Epidermal melanocyte (primary cell): ENCODE data around the gene C1GALT1C1.
"Not testable (repeated sequence)": the region's sequence is repeated elsewhere in the genome, so short reads cannot be mapped to it uniquely, and the experiment has no call there.

ENCODE experiments used
- DNase-seq: peaks from one replicate; pipeline ENCODE4 v3.0.0; 2011; ENCODE audit warnings: low spot score; ENCODE audit not compliant: insufficient read length

Gene C1GALT1C1

GRCh38 chrX:120629667-120630537 is at the start of gene C1GALT1C1:
Gene C1GALT1C1 (minus strand): TSS chrX:120630054. CDS start chrX:120627166, 2,888 bp downstream.
- DNase-seq: peak; percentile 48

DNA sequence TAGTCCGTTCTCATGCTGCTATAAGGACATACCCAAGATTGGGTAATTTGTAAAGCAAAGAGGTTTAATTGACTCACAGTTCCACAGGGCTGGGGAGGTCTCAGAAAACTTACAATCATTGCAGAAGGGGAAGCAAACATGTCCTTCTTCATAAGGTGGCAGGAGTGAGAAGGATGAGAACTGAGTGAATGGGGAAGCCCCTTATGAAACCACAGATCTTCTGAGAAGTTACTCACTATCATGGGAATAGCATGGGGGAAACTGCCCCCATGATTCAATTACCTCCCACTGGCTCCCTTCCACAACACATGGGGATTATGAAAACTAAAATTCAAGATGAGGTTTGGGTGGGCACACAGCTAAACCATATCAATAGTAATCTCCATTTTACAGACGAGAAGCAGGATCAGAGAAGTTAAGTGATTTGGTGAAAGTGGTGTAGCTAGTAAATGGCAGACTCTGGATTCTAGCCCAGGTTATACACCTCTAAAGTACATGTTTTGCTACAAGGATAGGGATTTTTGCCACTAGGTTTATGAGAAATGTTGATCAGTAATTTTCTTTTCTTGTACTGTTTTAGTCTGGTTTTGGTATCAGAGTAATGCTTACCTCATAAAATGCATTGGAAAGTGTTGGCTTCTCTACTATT is 47.3 kb upstream of the C1GALT1C1 start:
- DNase-seq: no peak

GRCh38 chrX:120672841-120673530 is 43.1 kb upstream of the C1GALT1C1 start:
- DNase-seq: no peak

DNA sequence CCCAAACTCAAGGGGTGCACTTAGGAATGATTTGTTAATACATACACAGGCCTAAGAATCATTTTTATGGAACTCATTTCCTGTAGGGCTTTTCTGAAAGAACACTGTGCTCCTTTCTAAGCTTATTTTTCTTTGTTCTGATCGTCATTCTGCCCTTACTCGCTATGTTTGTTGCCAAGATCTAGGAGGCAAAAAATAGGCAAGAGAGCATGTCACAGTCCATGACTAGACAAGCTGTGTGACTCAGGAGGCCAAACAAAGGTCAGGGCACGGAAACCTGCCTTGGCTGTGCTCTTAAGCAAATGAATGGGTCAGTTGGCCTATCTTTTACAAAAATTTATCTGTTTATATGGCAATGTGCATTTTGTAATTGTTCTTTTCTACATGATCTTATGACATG is 42.5 kb upstream of the C1GALT1C1 start:
- DNase-seq: no peak

DNA sequence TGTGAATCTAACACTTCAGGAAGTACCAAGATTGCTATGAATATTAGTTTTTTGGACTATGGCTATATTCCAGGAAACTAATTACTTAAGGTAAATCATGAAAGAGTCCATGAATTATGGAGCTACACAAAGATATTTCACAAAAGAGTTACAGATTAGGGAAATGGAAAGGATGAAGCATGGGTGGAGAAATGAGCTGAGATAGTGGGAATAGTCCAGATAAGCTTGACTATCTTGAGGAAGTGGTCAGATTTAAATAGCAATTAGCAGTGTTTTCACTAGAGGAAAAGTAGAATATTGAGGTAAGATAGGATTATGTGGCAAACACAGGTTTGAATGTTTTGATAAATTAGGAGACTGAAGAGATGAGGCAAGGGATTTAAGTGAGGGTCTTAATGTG is 42.1 kb upstream of the C1GALT1C1 start:
- DNase-seq: no peak

DNA sequence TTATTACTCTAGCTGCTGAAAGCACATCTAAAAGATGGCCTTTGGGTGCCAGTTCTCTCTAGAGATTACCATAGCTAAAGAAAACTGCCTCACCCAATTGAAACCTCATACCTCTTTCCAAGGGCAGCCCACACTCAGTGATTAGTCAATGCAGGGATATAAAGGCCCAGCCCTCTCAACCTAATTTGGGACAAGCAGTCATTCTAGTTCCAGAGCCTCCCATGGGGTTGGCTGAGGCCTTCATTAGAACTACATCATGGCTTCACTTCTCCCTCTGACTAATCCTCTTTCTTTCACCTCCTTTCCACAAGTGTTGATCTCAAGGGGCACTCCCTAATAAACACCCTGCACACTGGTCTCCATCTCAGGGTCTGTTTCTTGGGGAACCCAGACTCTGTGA is 38.5 kb upstream of the C1GALT1C1 start:
- no peak for DNase-seq

GRCh38 chrX:120664535-120664934 is 34.7 kb upstream of the C1GALT1C1 start:
- not testable (repeated sequence) for DNase-seq

- no peak for DNase-seq
These were observed 34.2 kb upstream of the C1GALT1C1 start for GRCh38 chrX:120664081-120664480.

DNA sequence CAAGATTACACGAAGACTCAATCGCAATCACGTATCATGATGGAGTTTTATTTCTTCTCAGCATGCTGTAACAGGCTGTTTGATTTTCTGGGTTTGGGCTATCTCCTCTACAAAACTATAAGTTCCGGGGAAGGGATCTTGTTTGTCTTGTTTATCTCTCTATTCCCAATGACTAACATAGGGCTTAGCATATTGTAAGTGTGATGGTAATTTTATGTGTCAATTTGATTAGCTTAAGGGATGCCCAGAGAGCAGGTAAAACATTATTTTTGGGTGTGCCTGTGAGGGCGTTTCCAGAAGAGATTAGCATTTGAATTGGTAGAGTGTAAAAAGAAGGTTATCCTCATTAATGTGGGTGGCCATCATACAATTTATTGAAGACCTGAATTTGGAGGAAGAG is 32.8 kb upstream of the C1GALT1C1 start:
- DNase-seq: no peak

GRCh38 chrX:120660637-120661036 is 30.8 kb upstream of the C1GALT1C1 start:
- no peak for DNase-seq

GRCh38 chrX:120653000-120653399 is 23.1 kb upstream of the C1GALT1C1 start:
- DNase-seq: no peak

DNA sequence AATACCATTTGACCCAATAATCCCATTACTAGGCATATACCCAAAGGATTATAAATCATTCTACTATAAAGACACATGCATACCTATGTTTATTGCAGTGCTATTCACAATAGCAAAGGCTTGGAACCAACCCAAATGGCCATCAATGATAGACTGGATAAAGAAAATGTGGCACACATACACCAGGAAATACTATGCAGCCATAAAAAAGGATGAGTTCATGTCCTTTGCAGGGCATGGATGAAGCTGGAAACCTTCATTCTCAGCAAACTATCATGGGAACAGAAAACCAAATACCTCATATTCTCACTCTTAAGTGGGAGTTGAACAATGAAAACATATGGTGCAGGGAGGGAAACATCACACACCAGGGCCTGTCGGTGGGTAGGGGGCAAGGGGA is 22.4 kb upstream of the C1GALT1C1 start:
- not testable (repeated sequence) for DNase-seq

- DNase-seq: no peak
These were observed 17.3 kb upstream of the C1GALT1C1 start for GRCh38 chrX:120647127-120647526.

DNA sequence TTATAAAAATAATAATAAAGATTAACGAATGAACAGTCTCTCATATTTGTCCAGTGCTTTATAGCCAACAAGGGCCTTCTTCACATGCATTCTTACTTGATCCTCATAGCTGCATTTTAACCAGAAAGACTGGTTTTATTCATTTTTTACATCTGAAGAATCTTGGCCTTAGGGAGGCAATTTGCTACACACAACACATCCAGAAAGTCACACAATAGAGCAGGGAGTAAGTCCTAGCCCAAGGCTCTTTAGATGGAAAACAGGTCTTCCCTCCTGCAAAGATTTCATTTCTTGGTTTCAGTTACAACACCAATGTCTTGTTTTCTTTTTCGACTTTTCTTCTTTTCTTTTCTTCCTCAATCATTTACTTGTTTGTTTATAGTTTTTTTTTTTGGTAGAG is 13.0 kb upstream of the C1GALT1C1 start:
- DNase-seq: peak; percentile 19

DNA sequence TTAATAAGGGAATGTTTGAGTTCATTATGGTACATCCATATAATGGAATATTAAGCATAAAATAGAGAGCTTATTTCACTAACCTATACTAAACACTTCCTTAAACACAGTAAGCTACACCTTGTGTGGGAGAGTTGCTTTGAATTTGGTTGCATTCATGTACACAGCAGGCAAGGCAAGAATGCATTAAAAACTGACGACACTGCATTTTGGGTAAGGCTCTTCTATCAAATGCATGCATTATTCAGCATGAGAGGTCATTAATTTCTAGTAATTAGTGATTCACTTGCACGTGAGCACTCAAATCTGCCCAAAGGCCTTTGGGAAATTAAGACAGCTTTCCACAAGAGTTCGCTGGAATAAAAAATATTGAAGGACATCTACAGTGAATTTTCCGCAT is 8.8 kb upstream of the C1GALT1C1 start:
- no peak for DNase-seq

- no peak for DNase-seq
These were observed 4.5 kb downstream of the C1GALT1C1 start for GRCh38 chrX:120625371-120625770.

- no peak for DNase-seq
These were observed 11.7 kb downstream of the C1GALT1C1 start for GRCh38 chrX:120617996-120618630.

- no peak for DNase-seq
These were observed 15.0 kb downstream of the C1GALT1C1 start for GRCh38 chrX:120614816-120615215.

GRCh38 chrX:120612086-120612485 is 17.8 kb downstream of the C1GALT1C1 start:
- no peak for DNase-seq

- DNase-seq: no peak
These were observed 25.5 kb downstream of the C1GALT1C1 start for GRCh38 chrX:120604361-120604782.

DNA sequence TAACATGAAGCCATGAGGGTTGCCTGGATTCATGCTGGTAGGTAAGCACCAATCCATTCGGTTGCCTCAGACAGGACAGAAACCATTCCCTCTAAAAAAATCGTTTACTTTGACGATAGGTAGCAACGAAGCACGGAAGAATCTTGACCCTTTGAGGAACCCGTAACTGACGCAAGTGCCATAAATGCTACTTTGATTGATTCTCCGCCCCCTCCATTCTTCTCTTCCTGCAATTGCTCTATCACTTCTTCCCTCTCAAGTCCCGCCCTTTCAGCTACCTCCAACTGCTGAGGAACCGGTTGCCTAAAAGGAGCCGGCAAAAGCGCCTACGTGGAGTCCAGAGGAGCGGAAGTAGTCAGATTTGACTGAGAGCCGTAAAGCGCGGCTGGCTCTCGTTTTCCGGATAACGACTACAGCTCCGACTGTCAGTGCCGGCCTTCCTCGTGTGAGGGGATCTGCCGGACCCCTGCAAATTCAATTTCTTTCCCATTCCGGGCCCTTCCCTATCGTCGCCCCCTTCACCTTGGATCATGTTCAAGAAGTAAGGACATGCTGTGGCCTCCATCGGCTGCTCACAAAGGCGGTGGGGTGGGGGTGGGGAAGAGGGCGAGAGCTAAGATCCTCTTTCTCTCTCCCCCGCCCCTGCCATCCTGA is 26.0 kb downstream of the C1GALT1C1 start, which contains the start of gene MCTS1:
Gene MCTS1, plus strand, starts transcription at position 395 of the 654 bp plus-strand sequence. Its CDS starts 136 bp downstream, at position 531.
- peak; percentile 69 for DNase-seq
